Rectal smooth muscle tissue (tissue), 1 donor: ENCODE results near the gene LYVE1.

Experiments
- H3K27ac ChIP-seq: one replicate; pipeline ENCODE4 v1.7.0; 2013; ENCODE audit warnings: low read depth, low read length, inconsistent platforms
- H3K27me3 ChIP-seq: one replicate; pipeline ENCODE4 v1.7.0; 2013; ENCODE audit warnings: low read length; ENCODE audit not compliant: control insufficient read depth, insufficient read depth
- H3K36me3 ChIP-seq: one replicate; pipeline ENCODE4 v1.7.0; 2013; ENCODE audit warnings: low read length; ENCODE audit not compliant: control insufficient read depth, insufficient read depth
- H3K4me1 ChIP-seq: one replicate; pipeline ENCODE4 v1.7.0; 2013; ENCODE audit warnings: low read length; ENCODE audit not compliant: control insufficient read depth, insufficient read depth
- H3K4me3 ChIP-seq: one replicate; pipeline ENCODE4 v1.7.0; 2013; ENCODE audit warnings: low read length
- H3K9ac ChIP-seq: one replicate; pipeline ENCODE4 v1.7.0; 2013; ENCODE audit warnings: low read length

Gene LYVE1

GRCh38 chr11:10588904-10589303, 20.4 kb upstream of the LYVE1 start:
- Histone ChIP-seq H3K4me3 (no peak overlapping the region), H3K9ac (no peak overlapping the region), H3K36me3 (no peaks in the 10 kb centered on the region), H3K27ac (no peak overlapping the region), H3K4me1 (no peaks in the 10 kb centered on the region), H3K27me3 (no peaks in the 10 kb centered on the region)

DNA sequence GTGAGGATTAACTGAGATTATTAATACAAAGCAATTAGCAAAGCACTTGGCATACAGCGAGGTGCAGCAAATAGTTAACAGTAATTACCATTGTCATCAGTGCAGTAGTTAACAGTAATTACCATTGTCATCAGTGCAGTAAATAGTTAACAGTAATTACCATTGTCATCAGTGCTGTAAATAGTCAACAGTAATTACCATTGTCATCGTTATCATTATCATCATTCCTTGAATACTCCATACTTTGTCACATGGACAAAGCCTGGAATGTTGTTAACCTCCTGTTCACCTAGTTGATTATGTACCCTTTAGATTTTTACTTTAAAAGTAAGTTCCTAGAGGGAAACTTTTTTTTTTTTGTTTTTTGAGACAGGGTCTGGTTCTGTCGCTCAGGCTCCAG, 19.5 kb upstream of the LYVE1 start:
- Histone ChIP-seq H3K36me3 (no peaks in the 10 kb centered on the region), H3K4me1 (no peaks in the 10 kb centered on the region)

GRCh38 chr11:10587388-10587787, 18.9 kb upstream of the LYVE1 start:
- Histone ChIP-seq H3K4me1 (no peaks in the 10 kb centered on the region), H3K27me3 (no peaks in the 10 kb centered on the region), H3K27ac (no peak overlapping the region), H3K4me3 (no peak overlapping the region), H3K9ac (no peak overlapping the region), H3K36me3 (no peaks in the 10 kb centered on the region)

More for the DNA sequence above, 19.5 kb upstream of the LYVE1 start:
- Histone ChIP-seq H3K27ac (no peak overlapping the region), H3K27me3 (no peaks in the 10 kb centered on the region), H3K9ac (no peak overlapping the region), H3K4me3 (no peak overlapping the region)

GRCh38 chr11:10584071-10584501, 15.6 kb upstream of the LYVE1 start:
- Histone ChIP-seq H3K36me3 (peaks cover 6% of the 10 kb centered on the region), H3K4me3 (no peak overlapping the region), H3K4me1 (peaks cover 9% of the 10 kb centered on the region), H3K27me3 (no peaks in the 10 kb centered on the region), H3K9ac (no peak overlapping the region), H3K27ac (peak overlapping the region; percentile 24)

DNA sequence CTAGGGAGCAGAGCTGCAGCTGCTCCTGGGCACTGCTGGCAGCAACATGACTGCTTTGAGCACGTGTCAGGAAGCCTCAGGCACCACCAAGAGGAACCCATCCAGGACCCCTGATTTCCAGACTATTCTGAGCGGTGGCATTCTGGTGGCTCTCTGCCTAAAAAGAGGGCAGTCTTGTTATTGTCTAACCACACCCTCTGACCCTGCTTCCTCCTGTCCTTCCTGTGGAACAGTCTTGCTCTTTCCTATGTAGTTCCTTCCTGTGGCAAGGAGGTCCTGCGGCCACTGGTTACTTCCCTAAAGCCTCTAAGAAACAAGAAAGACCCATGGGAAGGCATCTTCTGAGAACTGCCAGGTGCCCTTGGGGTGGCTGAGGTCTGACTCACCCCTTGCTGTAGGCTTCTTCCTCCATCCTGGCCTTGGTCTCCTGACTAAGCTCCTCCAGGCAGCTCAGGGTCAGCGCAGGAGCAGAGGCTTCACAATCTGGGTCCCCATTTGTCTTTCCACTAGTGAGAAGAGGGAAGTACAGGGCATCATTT, 13.1 kb upstream of the LYVE1 start:
- no peaks in the 10 kb centered on the region for H3K27me3 ChIP-seq
- H3K4me3 ChIP-seq = no peak overlapping the region
- peaks cover 10% of the 10 kb centered on the region for H3K36me3 ChIP-seq
- peaks cover 9% of the 10 kb centered on the region for H3K4me1 ChIP-seq
- no peak overlapping the region for H3K27ac ChIP-seq
- no peak overlapping the region for H3K9ac ChIP-seq

DNA sequence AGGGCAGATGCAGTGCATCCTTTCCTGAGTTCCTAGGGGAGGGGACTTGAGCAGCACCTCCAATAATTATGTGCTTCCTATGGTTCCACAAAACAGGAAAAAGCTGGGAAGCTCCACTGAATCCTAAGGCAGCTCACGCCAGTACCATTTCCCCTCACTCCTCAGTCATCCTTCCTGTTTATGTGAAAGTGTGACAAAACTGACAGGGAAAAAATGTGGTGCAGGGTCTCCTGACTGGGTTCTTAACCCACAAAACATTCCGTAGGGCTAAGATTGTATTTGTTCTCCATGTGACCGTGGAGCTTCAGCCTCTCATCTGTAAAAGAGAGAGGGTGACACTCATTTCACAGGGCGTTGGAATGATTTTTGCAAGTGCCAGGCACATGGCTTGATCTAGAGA, 12.2 kb upstream of the LYVE1 start:
- peaks cover 10% of the 10 kb centered on the region for H3K36me3 ChIP-seq
- H3K9ac ChIP-seq = no peak overlapping the region
- H3K4me3 ChIP-seq = no peak overlapping the region
- H3K27ac ChIP-seq = peak overlapping the region; percentile 46
- peaks cover 9% of the 10 kb centered on the region for H3K4me1 ChIP-seq
- H3K27me3 ChIP-seq = no peaks in the 10 kb centered on the region

- H3K27ac ChIP-seq = no peak overlapping the region
- peaks cover 9% of the 10 kb centered on the region for H3K4me1 ChIP-seq
- H3K4me3 ChIP-seq = no peak overlapping the region
- peaks cover 10% of the 10 kb centered on the region for H3K36me3 ChIP-seq
- no peaks in the 10 kb centered on the region for H3K27me3 ChIP-seq
- H3K9ac ChIP-seq = no peak overlapping the region
Observed at GRCh38 chr11:10579700-10580099, 11.2 kb upstream of the LYVE1 start.

GRCh38 chr11:10576035-10576398, 7.6 kb upstream of the LYVE1 start:
- no peak overlapping the region for H3K4me3 ChIP-seq
- H3K27ac ChIP-seq = no peak overlapping the region
- no peak overlapping the region for H3K9ac ChIP-seq
- H3K27me3 ChIP-seq = no peaks in the 10 kb centered on the region
- H3K4me1 ChIP-seq = peaks cover 2% of the 10 kb centered on the region
- peaks cover 9% of the 10 kb centered on the region for H3K36me3 ChIP-seq

DNA sequence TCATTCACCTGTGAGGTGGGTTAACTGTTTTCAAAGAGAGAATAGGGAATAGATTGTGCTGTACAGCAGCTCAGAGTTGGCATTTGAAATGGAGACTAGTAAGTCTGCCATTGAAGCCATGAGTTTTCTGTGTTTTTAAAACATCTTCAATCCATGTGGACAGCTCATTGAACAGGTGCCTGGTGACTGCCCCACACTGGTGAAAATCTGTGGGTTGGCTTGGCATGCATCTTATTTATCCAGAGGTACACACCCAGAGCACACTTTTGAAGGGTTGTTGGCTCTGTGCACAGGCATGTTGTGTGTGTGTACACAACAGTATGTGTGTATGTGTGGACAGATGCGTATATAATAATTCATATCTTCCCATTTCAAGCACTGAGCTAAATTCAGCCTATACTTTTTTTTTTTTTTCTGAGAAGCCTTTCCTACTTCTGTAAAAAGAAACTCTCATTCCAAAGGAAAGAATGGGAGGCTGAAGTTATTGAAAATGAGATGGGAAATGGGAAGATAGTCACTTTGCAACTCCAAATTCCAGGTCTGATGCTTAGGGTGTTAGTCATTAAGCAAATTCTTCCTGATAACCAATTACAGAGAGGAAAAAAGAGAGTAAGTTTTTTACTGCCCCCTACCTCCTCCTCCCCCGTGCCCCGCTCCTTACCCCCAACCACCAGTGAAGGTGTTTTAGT, 7.0 kb upstream of the LYVE1 start:
- Histone ChIP-seq H3K4me1 (no peaks in the 10 kb centered on the region), H3K9ac (no peak overlapping the region), H3K27ac (no peak overlapping the region), H3K27me3 (no peaks in the 10 kb centered on the region), H3K4me3 (no peak overlapping the region), H3K36me3 (peaks cover 7% of the 10 kb centered on the region)

DNA sequence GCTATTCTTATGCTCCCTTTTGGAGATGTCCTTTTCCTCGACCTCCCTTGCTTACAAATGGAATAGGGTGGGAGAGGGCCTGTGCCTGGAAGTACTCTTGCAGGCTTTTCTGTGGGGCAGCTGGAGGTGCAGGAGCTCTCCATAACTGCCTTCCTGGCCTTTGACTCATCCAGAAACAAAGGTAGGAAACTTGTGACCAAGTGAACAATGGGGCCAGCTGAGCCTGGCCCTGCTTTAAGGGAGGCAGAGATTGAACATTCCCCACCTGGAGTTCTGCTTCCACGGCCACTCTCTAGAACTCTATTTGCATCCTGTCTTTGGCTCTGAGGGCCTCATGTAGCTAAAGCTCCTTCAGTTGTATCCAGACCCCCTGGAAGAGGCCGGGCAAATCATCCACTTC, 5.1 kb upstream of the LYVE1 start:
- Histone ChIP-seq H3K9ac (no peak overlapping the region), H3K27ac (no peak overlapping the region), H3K27me3 (no peaks in the 10 kb centered on the region)

GRCh38 chr11:10573028-10573427, 4.6 kb upstream of the LYVE1 start:
- no peaks in the 10 kb centered on the region for H3K4me1 ChIP-seq
- no peak overlapping the region for H3K4me3 ChIP-seq
- H3K9ac ChIP-seq = no peak overlapping the region
- no peak overlapping the region for H3K27ac ChIP-seq
- no peaks in the 10 kb centered on the region for H3K27me3 ChIP-seq
- H3K36me3 ChIP-seq = peaks cover 5% of the 10 kb centered on the region

More for the DNA sequence above, 5.1 kb upstream of the LYVE1 start:
- Histone ChIP-seq H3K4me1 (no peaks in the 10 kb centered on the region), H3K36me3 (peaks cover 5% of the 10 kb centered on the region), H3K4me3 (no peak overlapping the region)

DNA sequence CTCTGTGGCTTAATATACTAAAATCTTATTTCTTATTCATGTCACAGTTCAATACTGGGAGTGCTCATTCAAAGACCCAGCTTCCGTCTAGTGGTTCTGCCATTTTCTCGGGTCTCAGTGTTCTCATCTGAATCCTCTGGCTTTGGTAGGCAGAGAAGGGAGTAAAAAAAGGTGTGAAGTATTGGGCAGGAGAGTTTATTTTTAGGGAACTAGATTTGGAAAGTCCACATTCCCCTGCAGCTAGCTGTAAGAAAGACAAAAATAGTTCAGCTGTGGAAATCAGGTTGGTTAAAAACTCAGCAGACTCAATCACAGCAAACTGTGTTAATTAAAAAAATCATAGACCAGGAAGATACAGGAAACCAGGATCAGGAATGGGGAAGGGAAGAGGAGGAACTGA, 4.1 kb upstream of the LYVE1 start:
- no peak overlapping the region for H3K4me3 ChIP-seq
- no peaks in the 10 kb centered on the region for H3K4me1 ChIP-seq
- H3K27me3 ChIP-seq = no peaks in the 10 kb centered on the region
- peaks cover 4% of the 10 kb centered on the region for H3K36me3 ChIP-seq
- no peak overlapping the region for H3K27ac ChIP-seq
- no peak overlapping the region for H3K9ac ChIP-seq

- H3K4me3 ChIP-seq = no peak overlapping the region
Observed at GRCh38 chr11:10567446-10567845, 1.0 kb downstream of the LYVE1 start.

More at GRCh38 chr11:10567446-10567845, 1.0 kb downstream of the LYVE1 start:
- Histone ChIP-seq H3K27me3 (no peaks in the 10 kb centered on the region), H3K9ac (no peak overlapping the region), H3K36me3 (no peaks in the 10 kb centered on the region), H3K4me1 (no peaks in the 10 kb centered on the region), H3K27ac (peak overlapping the region; percentile 36)
